Skeletal muscle satellite cell (primary cell): Measurements from ENCODE around the gene LAMA2.

Source experiments
- H3K27me3 ChIP-seq: 2 replicates; pipeline ENCODE4 v1.7.0; 2013; ENCODE audit warnings: low read length; ENCODE audit not compliant: control insufficient read depth, insufficient read depth
- H3K36me3 ChIP-seq: 2 replicates; pipeline ENCODE4 v1.7.0; 2013; ENCODE audit warnings: mild to moderate bottlenecking, control low read depth, low read length; ENCODE audit not compliant: insufficient read depth
- H3K4me1 ChIP-seq: 2 replicates; pipeline ENCODE4 v1.7.0; 2013; ENCODE audit warnings: low read length; ENCODE audit not compliant: control insufficient read depth, insufficient read depth
- H3K4me2 ChIP-seq: 2 replicates; pipeline ENCODE4 v1.7.0; 2013; ENCODE audit warnings: mild to moderate bottlenecking, low read length
- H3K4me3 ChIP-seq: 2 replicates; pipeline ENCODE4 v1.7.0; 2013; ENCODE audit warnings: low read length
- H3K9ac ChIP-seq: 2 replicates; pipeline ENCODE4 v1.7.0; 2013; ENCODE audit warnings: mild to moderate bottlenecking, low read depth, low read length, moderate library complexity
- H3K9me3 ChIP-seq: replicated peaks from 2 replicates; pipeline ENCODE4 v1.7.0; 2013; ENCODE audit warnings: mild to moderate bottlenecking, control low read depth, low read length

The LAMA2 gene

DNA sequence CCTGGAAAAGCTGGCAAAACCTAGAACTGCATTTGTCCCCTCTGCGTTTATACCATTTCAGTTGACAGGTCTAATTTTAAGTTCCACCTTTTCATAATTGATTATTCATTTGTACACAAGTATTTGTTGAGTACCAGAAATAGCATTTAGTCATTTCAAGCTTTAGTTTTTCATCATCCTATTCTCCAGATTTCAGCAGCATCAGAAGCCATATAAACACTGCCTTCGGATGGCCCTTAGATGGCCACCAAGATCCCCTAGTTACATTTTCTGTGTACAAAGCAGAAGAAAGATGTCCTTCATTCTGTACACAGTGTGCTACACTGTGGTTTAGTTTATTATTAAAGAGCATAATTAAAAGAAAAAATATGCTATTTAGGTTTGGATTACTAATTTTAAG lies 131.4 kb downstream of the LAMA2 start:
- no peak overlapping the region for H3K4me2 ChIP-seq
- H3K9me3 ChIP-seq, result no peaks in the 10 kb centered on the region
- no peaks in the 10 kb centered on the region for H3K27me3 ChIP-seq
- no peaks in the 10 kb centered on the region for H3K4me1 ChIP-seq
- no peak overlapping the region for H3K4me3 ChIP-seq
- no peaks in the 10 kb centered on the region for H3K36me3 ChIP-seq
- no peak overlapping the region for H3K9ac ChIP-seq

DNA sequence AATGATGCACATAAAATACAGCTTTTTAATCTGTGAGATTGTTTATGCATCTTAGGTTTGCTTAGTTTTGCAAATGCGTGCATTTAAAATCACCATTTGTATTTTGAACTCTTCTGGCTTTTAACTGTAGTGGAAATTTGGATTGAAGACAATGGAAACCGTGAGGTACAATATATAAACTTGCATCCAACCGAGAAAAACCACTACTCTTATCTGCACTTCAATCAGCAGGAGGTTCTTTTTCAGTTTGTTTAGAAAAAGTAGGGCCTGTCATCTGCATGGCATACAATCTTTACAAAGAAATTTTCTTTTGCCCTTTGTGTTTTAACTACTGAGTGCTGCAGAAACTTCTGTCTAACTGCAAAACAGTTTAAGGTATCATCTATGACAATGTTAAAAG lies 132.8 kb downstream of the LAMA2 start:
- no peaks in the 10 kb centered on the region for H3K9me3 ChIP-seq
- H3K27me3 ChIP-seq, result no peaks in the 10 kb centered on the region
- no peaks in the 10 kb centered on the region for H3K36me3 ChIP-seq
- H3K4me1 ChIP-seq, result no peaks in the 10 kb centered on the region
- no peak overlapping the region for H3K4me3 ChIP-seq
- H3K4me2 ChIP-seq, result no peak overlapping the region
- no peak overlapping the region for H3K9ac ChIP-seq

DNA sequence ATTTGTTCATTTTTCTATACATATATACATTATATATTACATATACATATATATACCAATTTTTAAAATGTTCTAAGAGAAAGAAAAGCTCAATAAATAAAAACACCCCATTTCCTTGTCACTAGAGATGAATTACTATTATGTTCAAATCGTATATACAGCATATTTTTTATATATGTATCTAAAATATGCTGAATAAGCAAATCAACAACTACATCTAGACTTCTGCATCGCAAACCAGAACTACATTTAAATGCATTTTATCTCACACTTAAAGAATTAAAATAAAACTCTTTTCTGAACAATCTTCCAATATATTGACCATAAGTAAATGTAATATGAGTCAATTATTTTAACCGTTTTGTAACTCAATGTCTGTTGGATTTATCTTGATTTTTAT lies 133.9 kb downstream of the LAMA2 start:
- no peaks in the 10 kb centered on the region for H3K4me1 ChIP-seq
- H3K27me3 ChIP-seq, result no peaks in the 10 kb centered on the region
- no peaks in the 10 kb centered on the region for H3K9me3 ChIP-seq
- no peak overlapping the region for H3K4me2 ChIP-seq
- H3K9ac ChIP-seq, result no peak overlapping the region
- no peak overlapping the region for H3K4me3 ChIP-seq
- H3K36me3 ChIP-seq, result no peaks in the 10 kb centered on the region

DNA sequence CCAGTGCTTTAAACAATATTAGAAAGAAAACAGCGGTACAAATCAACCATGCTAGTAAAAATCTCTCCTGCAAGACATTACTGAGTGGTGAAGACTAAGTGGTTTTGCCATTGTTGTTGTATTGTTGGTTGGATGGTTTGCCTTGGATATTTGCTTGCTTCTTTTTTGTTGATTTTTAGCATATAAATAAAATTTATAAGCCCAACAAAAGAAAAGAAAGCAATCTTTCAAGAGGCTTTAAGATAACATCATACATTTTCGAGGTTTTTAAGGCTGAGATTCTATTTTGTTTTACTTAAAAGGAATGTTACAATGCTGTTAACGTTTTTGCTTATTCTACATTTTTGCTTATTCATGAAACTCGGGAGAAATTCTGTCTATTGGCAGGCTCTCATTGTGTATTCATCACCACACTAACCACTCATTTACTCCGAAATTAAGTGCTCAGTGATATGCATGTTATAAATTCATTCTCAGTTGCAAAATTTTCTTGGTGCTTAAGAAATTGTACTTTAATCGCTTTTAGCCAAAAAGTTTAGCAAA lies 139.1 kb downstream of the LAMA2 start:
- Histone ChIP-seq H3K9ac (no peak overlapping the region), H3K36me3 (no peaks in the 10 kb centered on the region), H3K4me3 (no peak overlapping the region), H3K4me2 (no peak overlapping the region), H3K27me3 (no peaks in the 10 kb centered on the region), H3K9me3 (no peaks in the 10 kb centered on the region), H3K4me1 (no peaks in the 10 kb centered on the region)

DNA sequence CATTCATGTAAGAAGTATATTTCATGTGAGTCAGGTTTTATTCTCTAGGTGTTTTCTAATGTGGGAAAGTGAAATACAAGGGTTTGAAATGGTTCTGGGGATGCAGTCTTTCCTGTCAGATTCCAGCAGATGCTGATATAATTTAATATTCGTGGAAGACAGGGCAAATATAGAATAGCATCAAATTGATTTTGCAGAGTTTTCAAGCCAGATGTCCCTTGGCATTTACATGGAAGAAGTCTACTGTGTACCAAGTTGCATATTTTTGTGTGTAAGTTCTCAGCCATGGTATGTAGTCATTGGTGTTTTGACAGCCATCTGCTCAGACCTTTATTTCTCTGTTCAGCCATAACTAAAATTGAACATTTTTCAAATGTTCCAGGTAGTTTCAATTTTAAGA lies 143.7 kb downstream of the LAMA2 start:
- Histone ChIP-seq H3K9me3 (no peaks in the 10 kb centered on the region), H3K9ac (no peak overlapping the region), H3K27me3 (no peaks in the 10 kb centered on the region), H3K36me3 (no peaks in the 10 kb centered on the region), H3K4me2 (no peak overlapping the region), H3K4me1 (peaks cover 19% of the 10 kb centered on the region), H3K4me3 (no peak overlapping the region)

DNA sequence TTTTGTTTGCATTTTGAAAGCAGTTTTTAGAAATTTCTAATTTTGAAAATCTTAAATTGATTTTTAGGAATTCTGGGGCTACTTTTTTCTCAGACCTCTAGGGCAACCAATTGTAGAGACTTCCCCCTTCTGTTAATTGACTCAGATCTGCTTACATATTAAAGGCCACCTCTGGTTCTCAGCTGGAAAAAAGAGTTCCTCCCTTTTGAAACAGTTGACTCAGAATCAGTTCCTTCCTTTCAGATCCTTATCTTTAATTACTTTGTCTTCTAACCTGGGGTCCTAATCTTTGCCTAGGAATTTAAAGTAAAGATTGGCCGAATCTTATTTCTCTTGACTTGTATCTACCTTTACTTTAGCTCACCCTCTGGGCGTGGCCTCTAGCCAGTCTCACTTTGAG lies 146.8 kb downstream of the LAMA2 start:
- H3K4me2 ChIP-seq, result no peak overlapping the region
- H3K36me3 ChIP-seq, result no peaks in the 10 kb centered on the region
- peaks cover 31% of the 10 kb centered on the region for H3K4me1 ChIP-seq
- H3K27me3 ChIP-seq, result no peaks in the 10 kb centered on the region
- H3K4me3 ChIP-seq, result no peak overlapping the region
- H3K9ac ChIP-seq, result peak overlapping the region; percentile 62
- H3K9me3 ChIP-seq, result no peaks in the 10 kb centered on the region

DNA sequence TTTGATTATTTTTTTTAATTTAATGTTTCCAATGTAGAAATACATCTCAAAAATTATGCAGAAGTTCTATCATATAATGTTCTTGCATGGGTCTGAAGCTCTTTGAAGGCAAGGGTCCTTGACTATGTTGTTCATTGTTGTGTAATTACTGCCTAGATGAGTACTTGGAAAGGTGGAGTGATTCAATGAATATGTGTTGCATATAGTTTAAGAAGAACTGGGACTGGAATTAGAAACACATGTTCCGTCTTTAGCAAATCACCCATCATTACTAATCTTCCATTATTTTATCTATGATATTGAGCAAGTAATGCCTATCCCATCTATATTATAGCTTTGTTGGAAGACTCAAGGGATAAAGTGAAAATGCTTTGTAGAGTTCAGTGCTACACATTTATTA lies 147.3 kb downstream of the LAMA2 start:
- Histone ChIP-seq H3K4me1 (peaks cover 31% of the 10 kb centered on the region), H3K36me3 (no peaks in the 10 kb centered on the region), H3K4me3 (no peak overlapping the region), H3K9me3 (no peaks in the 10 kb centered on the region), H3K9ac (peak overlapping the region; percentile 62), H3K4me2 (peak overlapping the region; percentile 27), H3K27me3 (no peaks in the 10 kb centered on the region)

DNA sequence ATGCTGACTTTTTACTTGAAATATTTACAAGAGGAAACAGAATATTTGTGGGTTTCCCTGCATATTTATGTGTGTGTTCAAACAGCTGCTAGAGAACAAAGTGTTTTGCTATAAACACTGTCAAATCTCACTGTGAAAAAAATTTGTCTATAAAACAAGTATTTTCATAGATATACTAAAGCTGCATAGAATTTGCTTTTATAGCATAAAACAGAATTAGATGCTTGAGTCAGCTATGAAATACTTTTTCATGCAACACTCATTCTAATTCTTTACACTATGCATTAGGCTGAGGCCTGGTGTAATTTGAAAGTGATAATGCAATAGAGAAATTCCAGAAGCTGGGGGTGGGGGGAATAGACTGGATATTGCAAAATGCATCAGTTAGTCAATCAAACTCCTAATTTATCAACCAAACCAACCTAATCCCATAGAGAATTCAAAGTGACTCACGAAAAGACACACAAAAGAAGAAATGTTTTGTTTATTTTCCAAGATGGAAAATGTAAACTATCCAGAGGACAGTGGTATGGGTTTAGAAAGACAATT lies 148.2 kb downstream of the LAMA2 start:
- Histone ChIP-seq H3K9me3 (no peaks in the 10 kb centered on the region), H3K4me2 (peak overlapping the region; percentile 46), H3K4me1 (peaks cover 31% of the 10 kb centered on the region), H3K27me3 (no peaks in the 10 kb centered on the region), H3K36me3 (no peaks in the 10 kb centered on the region), H3K9ac (peak overlapping the region; percentile 71), H3K4me3 (no peak overlapping the region)

DNA sequence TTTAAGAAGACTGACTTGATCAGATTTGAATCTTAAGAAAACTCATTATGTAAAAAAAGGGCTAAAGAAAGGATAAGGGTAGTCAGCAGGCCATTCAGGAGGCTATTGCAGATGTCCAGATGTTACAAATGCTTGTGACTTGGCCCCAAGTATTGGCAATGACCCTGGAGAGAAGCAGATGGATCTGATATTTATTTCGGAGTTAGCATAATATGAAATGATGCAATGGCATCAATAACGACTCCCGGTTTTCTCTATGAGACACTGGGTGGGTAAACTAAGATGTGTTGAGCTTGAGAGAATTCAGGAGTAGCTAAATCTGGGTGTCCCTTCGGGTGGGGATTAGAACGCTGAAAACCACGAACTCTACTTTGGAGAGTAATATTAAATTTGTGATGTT lies 149.7 kb downstream of the LAMA2 start:
- H3K9ac ChIP-seq, result no peak overlapping the region
- H3K9me3 ChIP-seq, result no peaks in the 10 kb centered on the region
- no peak overlapping the region for H3K4me3 ChIP-seq
- peaks cover 34% of the 10 kb centered on the region for H3K4me1 ChIP-seq
- H3K4me2 ChIP-seq, result peak overlapping the region; percentile 18
- no peaks in the 10 kb centered on the region for H3K36me3 ChIP-seq
- H3K27me3 ChIP-seq, result no peaks in the 10 kb centered on the region

DNA sequence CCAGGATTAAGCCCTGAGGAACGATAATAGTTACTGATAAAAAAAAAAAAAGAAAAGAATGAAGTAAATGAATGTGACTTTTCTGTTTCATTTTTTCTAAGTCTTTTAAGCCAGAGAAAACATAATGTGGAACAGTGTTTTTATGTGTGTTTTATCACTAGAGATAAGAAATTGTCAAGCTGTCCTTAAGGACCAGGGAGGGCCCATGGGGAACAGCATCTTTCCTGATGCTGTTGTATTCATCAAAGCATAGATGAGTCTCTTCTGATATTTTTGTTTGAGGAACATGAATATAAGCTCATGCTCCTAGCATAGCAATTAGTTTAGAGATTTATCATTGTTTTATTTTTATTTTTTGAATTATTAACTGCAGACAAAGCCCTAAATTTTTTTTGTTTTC lies 150.2 kb downstream of the LAMA2 start:
- no peak overlapping the region for H3K9ac ChIP-seq
- no peak overlapping the region for H3K4me3 ChIP-seq
- no peaks in the 10 kb centered on the region for H3K36me3 ChIP-seq
- H3K4me1 ChIP-seq, result peaks cover 34% of the 10 kb centered on the region
- H3K4me2 ChIP-seq, result no peak overlapping the region
- H3K27me3 ChIP-seq, result no peaks in the 10 kb centered on the region
- H3K9me3 ChIP-seq, result no peaks in the 10 kb centered on the region

DNA sequence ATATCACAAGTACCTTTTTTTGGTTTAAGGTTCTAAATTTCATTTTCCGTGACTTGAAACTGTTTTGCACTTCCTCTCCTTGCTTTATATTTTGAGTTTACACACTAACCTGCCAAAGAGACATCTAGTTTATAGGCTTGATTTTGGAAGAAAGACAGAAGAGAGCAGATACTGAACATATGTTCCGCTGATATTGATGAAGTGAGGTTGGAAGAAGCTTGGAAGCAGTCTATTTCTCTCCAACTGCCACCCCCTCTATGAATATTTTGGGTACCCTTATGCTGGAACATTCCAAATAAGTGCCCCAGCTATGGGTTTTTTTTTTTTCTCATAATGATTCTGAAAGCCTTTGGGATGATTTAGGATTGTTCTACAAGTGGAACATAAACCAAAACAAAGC lies 150.6 kb downstream of the LAMA2 start:
- H3K36me3 ChIP-seq, result no peaks in the 10 kb centered on the region
- no peak overlapping the region for H3K4me3 ChIP-seq

DNA sequence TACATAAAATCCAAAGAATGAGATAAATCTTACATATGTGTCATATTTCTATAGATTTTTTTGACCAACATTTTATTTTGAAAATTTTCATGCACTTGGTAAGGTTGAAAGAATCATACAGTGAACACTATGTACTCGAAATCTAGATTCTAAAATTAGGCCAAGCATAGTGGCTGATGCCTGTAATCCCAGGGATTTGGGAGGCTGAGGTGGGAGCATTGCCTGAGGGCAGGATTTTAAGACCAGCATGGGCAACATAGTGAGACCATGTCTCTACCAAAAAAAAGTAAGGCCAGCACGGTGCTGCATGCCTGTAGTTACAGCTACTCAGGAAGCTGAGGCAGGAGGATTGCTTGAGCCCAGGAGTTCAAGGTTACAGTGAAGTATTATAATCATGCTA lies 158.6 kb downstream of the LAMA2 start:
- Histone ChIP-seq H3K4me3 (no peak overlapping the region), H3K27me3 (no peaks in the 10 kb centered on the region), H3K4me2 (no peak overlapping the region), H3K36me3 (no peaks in the 10 kb centered on the region), H3K4me1 (peaks cover 3% of the 10 kb centered on the region), H3K9me3 (no peaks in the 10 kb centered on the region), H3K9ac (no peak overlapping the region)

More for the DNA sequence above, 150.6 kb downstream of the LAMA2 start:
- peaks cover 34% of the 10 kb centered on the region for H3K4me1 ChIP-seq
- H3K4me2 ChIP-seq, result no peak overlapping the region
- H3K27me3 ChIP-seq, result no peaks in the 10 kb centered on the region
- no peak overlapping the region for H3K9ac ChIP-seq
- H3K9me3 ChIP-seq, result no peaks in the 10 kb centered on the region
